Measurements from ENCODE around the gene TEX2.
"Not testable (repeated sequence)": the region's sequence is repeated elsewhere in the genome, so short reads cannot be mapped to it uniquely, and the experiment has no call there.

TEX2 gene

DNA sequence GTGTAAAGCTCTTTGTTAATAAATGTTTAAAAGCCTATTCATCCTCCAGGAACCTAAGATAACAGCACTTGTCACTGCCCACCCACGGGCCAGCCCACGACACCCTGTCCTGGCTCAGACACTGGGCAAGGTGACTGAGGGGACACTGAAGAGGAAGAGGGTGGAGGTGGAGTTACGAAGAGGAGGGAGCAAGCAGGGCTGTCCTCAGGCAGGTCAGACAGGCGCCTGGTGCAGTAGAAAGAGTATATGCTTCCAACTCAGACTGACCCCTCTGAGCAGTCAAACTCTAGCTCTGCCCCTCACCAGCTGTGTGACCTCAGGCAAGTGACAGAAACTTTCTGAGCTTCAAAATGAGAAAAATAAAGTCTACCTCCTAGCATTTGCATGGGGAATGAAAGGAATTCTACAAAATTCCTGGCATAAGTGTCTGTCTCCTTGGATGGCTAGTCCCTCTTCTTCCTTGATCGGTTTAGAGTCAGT lies 22.8 kb downstream of the TEX2 start:
- no peak for DNase-seq (ENCODE audit: low read depth)

DNA sequence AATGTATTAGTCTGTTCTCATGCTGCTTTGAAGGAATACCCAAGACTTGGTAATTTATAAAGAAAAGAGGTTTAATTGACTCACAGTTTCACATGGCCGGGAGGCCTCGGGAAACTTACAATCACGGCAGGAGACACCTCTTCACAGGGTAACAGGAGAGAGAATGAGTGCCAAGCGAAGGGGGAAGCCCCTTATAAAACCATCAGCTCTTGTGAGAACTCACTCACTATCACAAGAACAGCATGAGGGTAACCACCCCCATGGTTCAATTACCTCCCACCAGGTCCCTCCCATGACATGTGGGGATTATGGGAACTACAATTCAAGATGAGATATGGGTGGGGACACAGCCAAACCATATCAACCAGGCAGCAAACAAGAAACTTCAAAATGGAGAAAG lies 24.6 kb downstream of the TEX2 start:
- DNase-seq (ENCODE audit: low read depth), result not testable (repeated sequence)

GRCh38 chr17:64236827-64237403 lies 26.1 kb downstream of the TEX2 start:
- DNase-seq (ENCODE audit: low read depth), result no peak

GRCh38 chr17:64234961-64235360 lies 28.1 kb downstream of the TEX2 start:
- no peak for DNase-seq (ENCODE audit: low read depth)

DNA sequence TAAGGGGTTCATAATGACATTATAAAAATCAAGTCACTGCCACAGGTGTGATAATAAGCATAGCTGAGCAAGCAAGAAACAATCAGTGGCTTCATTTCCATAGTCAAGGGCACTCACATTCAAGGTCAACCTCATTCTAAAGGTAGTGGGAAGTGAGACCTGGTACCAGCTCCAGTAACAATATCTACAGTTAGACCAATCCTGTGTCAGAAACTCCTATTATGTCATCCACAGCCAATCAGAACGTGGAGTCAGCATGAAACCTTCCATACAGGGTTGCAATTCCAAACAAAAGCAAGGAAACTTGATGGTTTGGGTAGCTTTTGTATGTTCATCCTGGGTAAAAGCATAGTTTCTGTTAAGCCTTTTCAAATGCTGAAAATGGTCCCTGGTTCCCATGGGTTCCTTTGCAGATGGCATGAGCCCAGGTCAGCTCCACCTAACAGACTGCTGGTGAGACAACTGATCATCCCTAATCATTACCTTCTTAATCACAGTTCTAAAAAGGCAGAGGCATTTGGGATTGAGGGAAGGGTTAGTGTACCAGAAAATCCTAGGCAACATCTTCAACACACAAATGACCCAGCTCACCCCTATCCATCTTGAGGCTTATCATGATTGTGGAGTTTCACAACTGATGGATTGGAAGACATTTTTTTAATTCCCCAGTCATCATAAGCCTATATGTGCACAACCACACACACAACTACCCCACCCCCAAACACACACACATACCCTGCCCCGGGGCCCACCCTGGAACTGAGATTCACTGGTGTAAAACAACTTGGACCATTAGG lies 30.4 kb downstream of the TEX2 start:
- DNase-seq (ENCODE audit: low read depth), result no peak

- DNase-seq (ENCODE audit: low read depth), result no peak
Observed at GRCh38 chr17:64231567-64232141, 31.4 kb downstream of the TEX2 start.

- DNase-seq (ENCODE audit: low read depth), result no peak
Observed at GRCh38 chr17:64230791-64231408, 32.2 kb downstream of the TEX2 start.

- no peak for DNase-seq (ENCODE audit: low read depth)
Observed at GRCh38 chr17:64229815-64230728, 33.0 kb downstream of the TEX2 start.

DNA sequence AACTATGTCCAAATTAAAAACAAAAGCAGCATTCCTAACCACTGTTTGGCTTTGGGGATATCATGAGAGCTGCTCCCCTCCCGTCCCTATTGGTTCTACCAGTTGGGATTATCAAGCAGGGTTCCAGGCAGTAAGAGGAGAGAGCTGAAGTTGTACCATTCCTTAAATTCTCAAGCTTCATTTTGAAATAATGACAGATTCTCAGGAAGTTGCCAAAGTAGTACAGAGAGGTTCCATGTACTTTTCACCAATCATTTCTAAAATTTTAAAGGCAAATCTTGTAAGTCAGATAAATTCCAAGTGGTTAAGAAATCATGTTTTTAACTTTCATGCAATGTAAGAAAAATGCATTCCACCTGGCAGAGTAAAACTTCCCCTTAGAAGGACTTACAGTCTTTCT lies 36.9 kb downstream of the TEX2 start:
- DNase-seq (ENCODE audit: low read depth), result no peak

- DNase-seq (ENCODE audit: low read depth), result no peak
Observed at GRCh38 chr17:64225410-64225809, 37.6 kb downstream of the TEX2 start.

GRCh38 chr17:64223931-64224629 lies 39.0 kb downstream of the TEX2 start:
- no peak for DNase-seq (ENCODE audit: low read depth)

DNA sequence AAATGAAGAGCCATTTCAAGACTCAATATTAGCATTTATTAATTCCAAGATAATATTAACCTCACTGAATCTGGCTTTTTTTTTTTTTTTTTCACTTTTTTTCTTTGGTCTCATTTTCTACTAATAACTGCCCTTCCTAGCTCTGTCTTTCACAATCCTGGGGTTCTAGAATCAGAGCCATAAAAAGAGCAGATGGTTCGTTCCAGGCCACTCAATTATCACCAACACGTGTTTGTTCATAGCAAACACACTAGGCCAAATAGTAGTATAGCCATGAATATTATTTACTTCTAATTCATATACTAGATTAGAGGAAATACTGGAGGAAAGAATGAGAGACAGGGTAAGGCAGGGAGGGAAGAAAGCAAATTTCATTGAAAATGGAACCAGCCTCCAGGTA lies 39.8 kb downstream of the TEX2 start:
- no peak for DNase-seq (ENCODE audit: low read depth)

DNA sequence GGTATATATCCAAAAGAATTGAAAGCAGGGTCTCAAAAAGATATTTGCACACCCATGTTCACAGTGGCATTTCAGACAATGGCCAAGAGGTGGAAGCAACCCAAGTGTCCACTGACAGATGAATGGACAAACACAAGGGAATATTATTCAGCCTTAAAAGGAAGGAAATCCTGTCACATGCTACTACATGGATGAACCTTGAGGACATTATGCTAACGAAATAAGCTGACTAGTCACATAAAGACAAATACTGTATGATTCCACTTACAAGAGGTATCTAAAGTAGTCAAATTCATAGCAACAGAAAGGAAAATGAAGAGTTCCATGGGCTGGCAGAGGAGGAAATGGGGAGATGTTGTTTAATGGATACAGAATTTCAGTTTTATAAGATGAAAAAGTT lies 41.4 kb downstream of the TEX2 start:
- no peak for DNase-seq (ENCODE audit: low read depth)

DNA sequence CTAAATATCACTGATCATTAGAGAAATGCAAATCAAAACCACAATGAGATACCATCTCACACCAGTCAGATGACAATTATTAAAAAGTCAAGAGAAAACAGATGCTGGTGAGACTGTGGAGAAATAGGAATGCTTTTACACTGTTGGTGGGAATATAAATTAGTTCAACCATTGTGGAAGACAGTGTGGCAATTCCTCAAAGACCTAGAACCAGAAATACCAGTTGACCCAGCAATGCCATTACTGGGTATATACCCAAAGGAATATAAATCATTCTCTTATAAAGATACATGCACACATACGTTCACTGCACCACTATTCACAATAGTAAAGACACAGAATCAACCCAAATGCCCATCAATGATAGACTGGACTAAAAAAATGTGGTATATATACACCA lies 42.5 kb downstream of the TEX2 start:
- DNase-seq (ENCODE audit: low read depth), result not testable (repeated sequence)

GRCh38 chr17:64219571-64219970 lies 43.5 kb downstream of the TEX2 start:
- DNase-seq (ENCODE audit: low read depth), result no peak

GRCh38 chr17:64218066-64218465 lies 45.0 kb downstream of the TEX2 start:
- DNase-seq (ENCODE audit: low read depth), result no peak

- DNase-seq (ENCODE audit: low read depth), result no peak
Observed at GRCh38 chr17:64217249-64217691, 45.8 kb downstream of the TEX2 start.

- DNase-seq (ENCODE audit: low read depth), result no peak
Observed at GRCh38 chr17:64216338-64217248, 46.5 kb downstream of the TEX2 start.

DNA sequence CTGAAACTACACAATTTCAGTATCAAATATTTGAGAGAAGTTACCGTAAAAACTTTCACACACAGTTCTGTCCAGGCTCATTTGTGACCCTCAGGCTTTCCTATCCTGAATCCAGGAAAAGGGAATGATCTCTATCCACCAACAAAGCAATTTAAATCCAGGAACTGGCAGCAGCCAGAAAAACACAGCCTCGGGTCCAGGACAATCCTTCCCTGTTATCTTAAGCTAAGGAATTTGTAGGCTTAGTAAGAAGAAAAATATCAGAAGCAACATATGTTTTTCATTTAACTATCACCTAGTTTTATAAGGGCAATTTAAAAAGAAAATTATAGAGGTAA lies 47.1 kb downstream of the TEX2 start:
- no peak for DNase-seq (ENCODE audit: low read depth)

DNA sequence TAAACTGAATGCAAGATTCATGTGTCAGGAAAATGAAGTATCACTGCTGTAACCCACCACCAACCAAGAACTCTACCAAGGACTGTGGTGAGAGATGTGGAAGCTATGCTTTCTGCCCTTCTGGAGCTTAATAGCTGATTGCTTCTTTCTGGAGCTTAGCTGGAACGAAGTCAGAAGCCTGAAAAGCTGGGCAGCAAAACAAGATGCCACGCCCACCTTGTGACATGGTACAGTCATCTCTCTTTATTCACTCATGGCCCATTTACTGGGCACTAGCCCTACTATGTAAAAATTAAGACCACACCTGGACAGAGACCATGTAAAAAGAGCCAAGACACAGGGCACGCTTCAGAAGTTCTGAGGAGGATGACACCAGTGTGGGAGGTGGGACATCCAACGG lies 48.1 kb downstream of the TEX2 start:
- no peak for DNase-seq (ENCODE audit: low read depth)

All from T-helper 22 cell (primary cell).